Activated CD4-positive, alpha-beta T cell treated with anti-CD3 and anti-CD28 coated beads, Interleukin-2, amount 10 ng/mL, durations not matched to agents 24 days and 14 days (primary cell): ENCODE data around the gene COQ2. TPM values are rescaled to one million over a fixed set of nuclear protein-coding genes. Genes with fewer than 3 reads are reported as not detected.
"Not testable (repeated sequence)": the region's sequence is repeated elsewhere in the genome, so short reads cannot be mapped to it uniquely, and the experiment has no call there.

ENCODE experiments used
- DNase-seq: peaks from one replicate; pipeline ENCODE4 v3.0.0; 2022
- H3K27ac Mint-ChIP-seq: one replicate; pipeline ENCODE4 v1.8.0; 2022; ENCODE audit warnings: mild to moderate bottlenecking, mixed read lengths
- H3K27me3 Mint-ChIP-seq: one replicate; pipeline ENCODE4 v1.8.0; 2022; ENCODE audit warnings: mixed read lengths
- H3K36me3 Mint-ChIP-seq: one replicate; pipeline ENCODE4 v1.8.0; 2022; ENCODE audit warnings: low read depth, mild to moderate bottlenecking, mixed read lengths
- H3K4me1 Mint-ChIP-seq: one replicate; pipeline ENCODE4 v1.8.0; 2021; ENCODE audit warnings: mixed read lengths
- H3K4me3 Mint-ChIP-seq: one replicate; pipeline ENCODE4 v1.8.0; 2022; ENCODE audit warnings: mild to moderate bottlenecking, moderate library complexity, mixed read lengths
- H3K9me3 Mint-ChIP-seq: one replicate; pipeline ENCODE4 v1.8.0; 2021; ENCODE audit warnings: mixed read lengths
- intact Hi-C: fragments of 100-400 bp; cut with micrococcal nuclease; formaldehyde crosslinking; loops from one replicate; pipeline ENCODE4 v1.15.1; 2023
- total RNA-seq: library from RNA; stranded (reverse); gene quantifications from 2 replicates; pipeline ENCODE4 v1.2.3, GENCODE V29; 2022

COQ2 gene
- total RNA-seq, 1 donor from 2014 or later, result 20.7 TPM

- Mint-ChIP-seq H3K27me3 (peaks cover 8% of the 10 kb centered on the region), H3K9me3 (no peaks in the 10 kb centered on the region), H3K36me3 (peaks cover 7% of the 10 kb centered on the region), H3K4me1 (peaks cover 24% of the 10 kb centered on the region), H3K4me3 (no peak overlapping the region), H3K27ac (no peak overlapping the region)
- intact Hi-C loops, result loop anchor here (5.0 kb wide), 1 partner anchor 34 kb away; no protein-coding TSS in a partner anchor
- no peak for DNase-seq
Measured at GRCh38 chr4:83250687-83251446, 33.7 kb downstream of the COQ2 start.

GRCh38 chr4:83248486-83248885 lies 36.1 kb downstream of the COQ2 start:
- Mint-ChIP-seq H3K9me3 (peaks cover 14% of the 10 kb centered on the region), H3K4me1 (peaks cover 21% of the 10 kb centered on the region), H3K27ac (no peak overlapping the region), H3K4me3 (no peak overlapping the region), H3K27me3 (peaks cover 26% of the 10 kb centered on the region), H3K36me3 (peaks cover 23% of the 10 kb centered on the region)
- DNase-seq, result no peak
- intact Hi-C loops, result no loop called here

GRCh38 chr4:83247415-83248357 lies 36.9 kb downstream of the COQ2 start:
- Mint-ChIP-seq H3K36me3 (peaks cover 30% of the 10 kb centered on the region), H3K27ac (no peak overlapping the region), H3K9me3 (peaks cover 17% of the 10 kb centered on the region), H3K4me1 (peaks cover 18% of the 10 kb centered on the region), H3K4me3 (no peak overlapping the region), H3K27me3 (peaks cover 34% of the 10 kb centered on the region)
- intact Hi-C loops, result no loop called here
- DNase-seq, result no peak

GRCh38 chr4:83241132-83241531 lies 43.5 kb downstream of the COQ2 start:
- Mint-ChIP-seq H3K27me3 (peaks cover 58% of the 10 kb centered on the region), H3K4me1 (peaks cover 36% of the 10 kb centered on the region), H3K4me3 (no peak overlapping the region), H3K9me3 (peaks cover 17% of the 10 kb centered on the region), H3K27ac (no peak overlapping the region), H3K36me3 (peaks cover 37% of the 10 kb centered on the region)
- DNase-seq, result no peak
- intact Hi-C loops, result no loop called here

GRCh38 chr4:83240379-83240875 lies 44.2 kb downstream of the COQ2 start:
- H3K27ac Mint-ChIP-seq, result no peak overlapping the region
- H3K27me3 Mint-ChIP-seq, result peaks cover 55% of the 10 kb centered on the region
- H3K9me3 Mint-ChIP-seq, result peaks cover 17% of the 10 kb centered on the region
- peaks cover 40% of the 10 kb centered on the region for H3K4me1 Mint-ChIP-seq
- peaks cover 36% of the 10 kb centered on the region for H3K36me3 Mint-ChIP-seq
- intact Hi-C loops, result no loop called here
- no peak for DNase-seq
- H3K4me3 Mint-ChIP-seq, result no peak overlapping the region

GRCh38 chr4:83238393-83239248 lies 46.0 kb downstream of the COQ2 start:
- DNase-seq, result no peak
- Mint-ChIP-seq H3K27ac (no peak overlapping the region), H3K36me3 (peaks cover 30% of the 10 kb centered on the region), H3K9me3 (peaks cover 4% of the 10 kb centered on the region), H3K4me3 (no peak overlapping the region), H3K4me1 (peaks cover 51% of the 10 kb centered on the region), H3K27me3 (peaks cover 43% of the 10 kb centered on the region)
- intact Hi-C loops, result loop anchor here (5.0 kb wide), 1 partner anchor 226 kb away; the partner anchor contains the start of gene LIN54

- no peak overlapping the region for H3K4me3 Mint-ChIP-seq
- H3K9me3 Mint-ChIP-seq, result no peaks in the 10 kb centered on the region
- intact Hi-C loops, result loop anchor here (5.0 kb wide), 1 partner anchor 225 kb away; the partner anchor contains the start of gene LIN54
- H3K4me1 Mint-ChIP-seq, result peaks cover 51% of the 10 kb centered on the region
- H3K36me3 Mint-ChIP-seq, result peaks cover 23% of the 10 kb centered on the region
- peaks cover 33% of the 10 kb centered on the region for H3K27me3 Mint-ChIP-seq
- DNase-seq, result no peak
- no peak overlapping the region for H3K27ac Mint-ChIP-seq
Measured at GRCh38 chr4:83237591-83237990, 47.0 kb downstream of the COQ2 start.

GRCh38 chr4:83235645-83236133 lies 48.9 kb downstream of the COQ2 start:
- H3K4me3 Mint-ChIP-seq, result peak overlapping the region; percentile 73
- not testable (repeated sequence) for H3K9me3 Mint-ChIP-seq
- peaks cover 20% of the 10 kb centered on the region for H3K27me3 Mint-ChIP-seq
- peak overlapping the region; percentile 90 for H3K27ac Mint-ChIP-seq
- H3K4me1 Mint-ChIP-seq, result peaks cover 65% of the 10 kb centered on the region
- peak; percentile 80 for DNase-seq
- peaks cover 19% of the 10 kb centered on the region for H3K36me3 Mint-ChIP-seq
- intact Hi-C loops, result loop anchor here (1.0 to 5.0 kb wide), 6 partner anchors 16 to 223 kb away; partner anchors contain the start of genes LIN54 and PLAC8

- Mint-ChIP-seq H3K4me3 (peak overlapping the region; percentile 73), H3K27ac (peak overlapping the region; percentile 90), H3K36me3 (peaks cover 20% of the 10 kb centered on the region), H3K4me1 (peaks cover 62% of the 10 kb centered on the region), H3K9me3 (peaks cover 6% of the 10 kb centered on the region), H3K27me3 (peaks cover 20% of the 10 kb centered on the region)
- no peak for DNase-seq
- intact Hi-C loops, result loop anchor here (1.0 to 5.0 kb wide), 7 partner anchors 16 to 333 kb away; partner anchors contain the start of genes LIN54, PLAC8 and THAP9
Measured at GRCh38 chr4:83234902-83235644, 49.5 kb downstream of the COQ2 start.

- Mint-ChIP-seq H3K4me1 (peaks cover 62% of the 10 kb centered on the region), H3K36me3 (peaks cover 23% of the 10 kb centered on the region), H3K27me3 (peaks cover 18% of the 10 kb centered on the region), H3K27ac (peak overlapping the region; percentile 90), H3K4me3 (peak overlapping the region; percentile 73)
- intact Hi-C loops, result loop anchor here (2.0 to 5.0 kb wide), 2 partner anchors 18 to 332 kb away; partner anchors contain the start of gene THAP9
- not testable (repeated sequence) for H3K9me3 Mint-ChIP-seq, DNase-seq
Measured at GRCh38 chr4:83234387-83234786, 50.2 kb downstream of the COQ2 start.

- DNase-seq, result no peak
- peaks cover 7% of the 10 kb centered on the region for H3K27me3 Mint-ChIP-seq
- H3K4me3 Mint-ChIP-seq, result peak overlapping the region; percentile 48
- peaks cover 6% of the 10 kb centered on the region for H3K9me3 Mint-ChIP-seq
- peak overlapping the region; percentile 52 for H3K27ac Mint-ChIP-seq
- peaks cover 20% of the 10 kb centered on the region for H3K36me3 Mint-ChIP-seq
- intact Hi-C loops, result loop anchor here (1.0 to 5.0 kb wide), 2 partner anchors 125 to 330 kb away; partner anchors contain the start of gene THAP9
- peaks cover 55% of the 10 kb centered on the region for H3K4me1 Mint-ChIP-seq
Measured at GRCh38 chr4:83232082-83232481, 52.5 kb downstream of the COQ2 start.

- Mint-ChIP-seq H3K36me3 (peaks cover 22% of the 10 kb centered on the region), H3K9me3 (peaks cover 9% of the 10 kb centered on the region), H3K4me3 (peak overlapping the region; percentile 48), H3K27ac (peak overlapping the region; percentile 52), H3K4me1 (peaks cover 55% of the 10 kb centered on the region), H3K27me3 (peaks cover 6% of the 10 kb centered on the region)
- intact Hi-C loops, result loop anchor here (1.0 to 5.0 kb wide), 5 partner anchors 12 to 329 kb away; partner anchors contain the start of gene THAP9
- peak; percentile 89 for DNase-seq
Measured at GRCh38 chr4:83231620-83232076, 53.0 kb downstream of the COQ2 start.
